Activated CD4-positive, alpha-beta T cell treated with anti-CD3 and anti-CD28 coated beads, Interleukin-2, amount 50 U/mL, for 4 hours (primary cell): ENCODE measurements around the gene SHC1.

Source experiments
- DNase-seq, 2 experiments: peaks; one replicate each; pipeline ENCODE4 v3.0.0-alpha.2; 2020

Gene SHC1

GRCh38 chr1:154973344-154974101, 3.0 kb upstream of the SHC1 start:
- peak; percentile 90 to 94 for DNase-seq

- no peak for DNase-seq
These were observed 2.2 kb upstream of the SHC1 start for GRCh38 chr1:154972517-154973343.

GRCh38 chr1:154972213-154972516, 1.6 kb upstream of the SHC1 start:
- DNase-seq = no peak

GRCh38 chr1:154971341-154971998, 923 bp upstream of the SHC1 start:
- no peak for DNase-seq

- no peak for DNase-seq
These were observed 591 bp downstream of the SHC1 start for GRCh38 chr1:154969860-154970452.

DNA sequence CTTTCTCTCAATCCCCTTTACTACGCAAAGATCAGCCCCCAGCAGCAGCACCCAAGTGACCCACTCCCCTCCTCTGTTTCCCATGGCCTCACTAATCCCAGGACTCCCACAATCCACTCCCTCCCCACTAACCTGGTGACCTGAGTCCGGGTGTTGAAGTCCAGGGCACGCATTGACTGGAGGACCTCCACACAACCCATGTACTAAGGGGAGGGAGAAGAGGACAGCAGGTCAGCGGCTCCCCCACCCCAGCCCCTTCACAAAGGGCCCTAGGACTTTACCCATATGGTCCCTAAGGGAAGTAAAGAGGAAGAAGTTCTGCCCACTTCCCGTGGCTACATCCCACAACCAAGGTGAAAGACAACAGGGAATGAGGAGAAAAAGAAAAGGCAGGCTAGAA, 1.3 kb downstream of the SHC1 start:
- DNase-seq = no peak

GRCh38 chr1:154968731-154969130, 1.8 kb downstream of the SHC1 start:
- DNase-seq = no peak

DNA sequence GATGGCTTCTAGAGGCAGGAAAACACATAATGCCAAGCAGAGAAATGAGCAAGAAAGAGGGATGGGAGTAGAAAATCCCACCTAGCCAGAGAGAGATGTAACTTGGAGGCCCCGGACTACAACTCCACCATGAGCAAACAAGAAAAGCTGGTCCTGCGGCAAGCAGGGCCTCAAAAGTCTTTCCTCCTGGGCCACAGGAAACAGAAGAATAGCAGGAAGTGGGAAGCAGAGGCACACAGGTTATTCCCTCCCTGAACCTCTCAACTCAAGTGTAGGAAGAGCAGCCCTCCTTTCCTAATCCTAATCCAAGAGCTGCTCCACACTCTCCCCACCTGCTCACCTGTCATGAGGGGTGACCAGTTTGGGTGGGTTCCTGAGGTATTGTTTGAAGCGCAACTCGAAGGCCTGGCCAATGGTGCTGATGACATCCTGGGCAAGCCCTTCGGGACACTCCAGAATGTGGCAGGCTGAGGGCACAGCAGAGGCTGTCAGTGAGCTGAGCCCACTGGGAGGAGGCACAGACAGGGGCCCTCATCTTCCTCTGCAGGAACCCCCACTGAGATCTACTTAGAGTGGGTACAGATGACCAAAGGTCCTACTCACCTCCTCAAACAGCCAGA, 3.1 kb downstream of the SHC1 start:
- DNase-seq = no peak

GRCh38 chr1:154966111-154966510, 4.4 kb downstream of the SHC1 start:
- DNase-seq = no peak

DNA sequence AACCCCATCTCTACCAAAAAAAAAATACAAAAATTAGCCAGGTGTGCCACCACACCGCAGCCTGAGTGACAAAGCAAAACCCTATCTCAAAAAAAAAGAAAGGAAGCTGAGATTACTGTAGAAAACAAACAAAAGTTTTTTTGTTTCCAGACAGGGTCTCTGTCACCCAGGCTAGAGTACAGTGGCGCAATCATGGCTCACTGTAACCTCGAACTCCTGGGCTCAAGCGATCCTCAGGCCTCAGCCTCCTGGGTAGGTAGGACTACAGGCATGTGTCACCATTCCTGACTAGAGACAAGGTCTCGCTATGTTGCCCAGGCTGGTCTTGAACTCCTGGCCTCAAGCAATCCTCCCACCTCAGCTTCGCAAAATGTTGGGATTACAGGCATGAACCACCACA, 6.2 kb downstream of the SHC1 start:
- no peak for DNase-seq

DNA sequence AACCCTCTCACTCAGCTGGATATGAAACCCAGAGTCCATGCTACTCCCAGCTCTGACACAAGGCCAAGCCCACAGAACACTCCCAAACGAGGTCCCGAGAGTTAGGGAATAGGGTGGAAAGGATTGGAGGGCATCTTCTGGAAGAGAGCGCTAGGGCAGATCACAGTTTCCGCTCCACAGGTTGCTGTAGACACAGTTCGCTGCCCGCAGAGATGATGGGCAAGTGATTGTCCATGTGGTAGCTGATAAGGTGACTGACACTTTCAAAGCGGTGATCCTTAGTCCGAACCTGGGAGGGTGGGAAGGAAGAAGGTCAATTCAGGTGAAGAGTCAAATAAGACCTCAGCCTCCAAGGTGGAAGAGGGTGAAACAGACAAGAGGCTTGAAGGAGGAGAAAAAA, 6.9 kb downstream of the SHC1 start:
- no peak for DNase-seq

- DNase-seq = no peak
These were observed 7.7 kb downstream of the SHC1 start for GRCh38 chr1:154962795-154963330.

DNA sequence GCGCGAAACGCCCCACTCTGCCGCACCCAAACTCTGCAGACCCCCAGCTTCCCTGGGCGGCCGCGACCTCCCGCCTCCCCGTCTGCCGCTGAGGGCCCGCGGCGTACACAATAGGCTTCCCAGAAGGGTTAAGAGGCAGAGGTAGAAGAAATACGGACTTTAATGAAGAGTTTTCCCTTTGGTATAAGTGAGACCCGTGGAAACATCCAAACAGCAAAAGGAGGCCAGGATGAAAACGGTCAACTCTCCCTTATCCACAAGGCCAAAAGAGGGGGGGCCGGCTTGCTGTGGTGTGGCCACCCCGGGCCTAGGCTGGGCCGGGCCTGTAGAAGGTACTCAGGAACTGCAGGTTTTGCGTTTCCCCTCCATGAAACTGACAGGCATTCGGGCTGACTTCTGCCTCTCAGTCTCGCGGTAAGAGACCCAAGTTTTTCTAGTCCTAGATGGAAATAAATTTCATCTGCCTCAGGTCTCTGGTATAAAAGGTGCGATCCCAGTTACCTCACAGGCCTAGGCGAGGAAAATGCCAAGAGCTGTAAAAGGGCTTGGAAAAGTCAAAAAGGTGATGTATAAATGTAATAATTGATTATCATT, 8.3 kb downstream of the SHC1 start:
- no peak for DNase-seq

DNA sequence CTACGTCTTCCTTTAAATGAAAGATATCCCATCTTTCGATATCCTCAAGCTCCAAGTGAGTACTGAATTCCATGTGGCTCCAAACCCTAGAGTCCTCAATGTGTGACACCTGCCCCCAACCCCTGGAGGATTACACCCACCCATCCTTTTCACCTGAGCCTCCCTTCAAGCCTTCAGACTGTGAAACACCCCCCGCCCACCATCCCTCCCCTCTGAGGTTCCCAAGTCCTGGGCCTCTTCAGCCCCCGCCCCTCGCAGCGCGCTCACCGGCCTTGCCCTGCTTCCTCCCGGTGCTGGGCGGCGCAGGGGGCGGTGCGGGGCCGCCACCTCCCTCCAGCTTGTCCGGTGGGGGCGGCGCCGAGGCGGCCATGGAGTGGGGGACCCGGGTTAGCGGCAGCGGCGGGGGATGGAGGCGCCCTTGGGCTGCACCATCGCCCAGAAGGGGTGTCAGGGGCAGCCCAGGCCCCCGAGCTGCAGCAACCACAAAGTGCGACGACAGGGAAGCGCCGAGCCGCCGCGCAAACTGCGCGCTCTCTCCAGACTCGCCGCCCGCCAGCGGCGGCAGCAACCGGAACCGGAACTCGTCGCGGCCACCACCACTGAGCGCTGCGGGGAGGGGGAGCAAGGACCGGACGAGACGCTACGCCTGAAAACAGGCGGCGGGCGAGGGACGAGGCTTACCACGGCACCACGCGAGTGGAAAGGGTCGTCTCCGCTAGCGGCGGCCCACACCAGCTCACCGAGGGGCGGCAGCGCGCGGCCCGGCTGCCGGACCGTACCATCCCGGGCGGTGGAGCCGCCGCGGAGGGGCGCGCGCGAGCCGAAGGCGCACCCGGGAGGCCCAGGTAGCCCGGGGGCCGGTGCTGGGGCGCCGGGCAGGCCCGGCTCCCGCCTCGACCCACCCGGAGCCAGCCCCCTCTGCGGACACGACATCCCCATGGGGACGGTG, 9.1 kb downstream of the SHC1 start, which contains the start of gene PYGO2:
Gene PYGO2, minus strand, starts transcription at position 576 of the 949 bp plus-strand sequence. Its CDS starts 206 bp downstream, at position 370.
- DNase-seq = peak; percentile 69 to 71

DNA sequence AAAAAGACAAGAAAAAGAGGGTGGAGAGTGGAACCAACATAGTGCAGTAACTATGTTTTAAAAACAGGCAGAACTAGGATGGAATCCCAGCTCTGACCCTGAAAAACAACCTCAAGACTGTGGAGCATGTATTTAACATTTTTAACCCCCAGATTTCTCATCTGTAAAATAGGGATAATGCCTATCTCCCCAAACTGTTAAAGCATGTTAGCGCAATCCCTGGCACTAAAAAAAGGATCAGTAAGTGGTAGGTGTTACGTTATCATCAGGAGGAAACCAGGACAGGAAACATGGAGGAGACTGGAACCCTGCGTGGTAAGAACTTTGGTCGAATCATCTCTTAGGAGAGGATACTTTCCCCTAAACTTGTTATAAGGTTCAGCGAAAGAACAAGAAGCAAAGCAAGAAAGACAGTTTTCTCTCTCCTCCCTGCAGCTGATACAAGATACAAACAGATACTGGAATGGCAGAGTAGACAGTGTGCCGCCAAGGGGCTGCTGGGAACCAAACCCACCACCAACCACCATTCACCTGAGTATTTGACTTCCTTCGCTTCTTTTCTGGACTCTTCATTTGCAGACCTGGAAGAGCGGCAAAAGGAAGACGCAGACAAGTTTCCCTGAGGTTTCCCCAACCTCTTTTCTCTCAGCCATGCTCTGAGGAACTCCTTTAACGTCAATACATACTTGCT, 10.0 kb downstream of the SHC1 start:
- DNase-seq = no peak

DNA sequence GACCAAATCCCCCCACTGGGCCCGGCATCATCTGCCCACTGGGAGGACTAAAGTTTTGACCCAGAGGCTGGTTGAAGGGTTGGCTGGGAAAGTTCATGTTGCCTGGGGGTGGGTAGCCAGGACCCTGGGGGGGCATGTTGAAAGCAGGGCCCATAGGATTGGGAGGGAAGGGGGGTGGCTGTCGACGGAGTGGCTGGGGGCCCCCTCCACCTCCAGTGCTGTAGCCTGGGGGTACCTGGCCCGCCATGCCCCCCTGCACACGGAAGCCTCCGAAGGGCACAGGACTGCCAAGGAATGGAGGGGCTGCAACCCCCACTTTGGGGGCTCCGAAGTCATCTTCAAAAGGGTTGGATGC, 11.1 kb downstream of the SHC1 start:
- no peak for DNase-seq

GRCh38 chr1:154958681-154959425, 11.7 kb downstream of the SHC1 start:
- DNase-seq = no peak

DNA sequence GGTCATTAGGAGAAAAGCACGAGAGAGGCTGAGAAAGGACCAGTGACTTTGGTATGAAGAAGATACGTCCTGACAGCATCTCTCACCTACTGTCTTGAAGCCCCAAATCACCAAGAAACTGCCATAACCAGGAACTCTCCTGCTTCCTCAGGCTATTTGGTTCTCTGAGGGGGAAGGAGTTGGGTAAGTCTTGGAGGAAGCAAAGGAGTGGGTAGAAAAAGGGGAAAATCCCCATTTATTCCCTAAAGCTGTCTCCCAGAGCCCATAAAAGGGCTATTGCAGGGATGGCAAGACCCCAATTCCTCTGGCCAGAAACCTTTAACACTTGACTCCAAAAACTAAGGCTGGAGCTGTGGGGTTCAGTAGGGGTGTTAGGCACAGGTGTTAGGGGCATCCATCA, 12.5 kb downstream of the SHC1 start:
- no peak for DNase-seq

- DNase-seq = no peak
These were observed 13.4 kb downstream of the SHC1 start for GRCh38 chr1:154957091-154957657.
